Stimulated activated CD4-positive, alpha-beta T cell treated with anti-CD3 and anti-CD28 coated beads, TNF-alpha, amount 100 ng/mL, for 48 hours (primary cell): ENCODE results near the gene DDX11.
"Not testable (repeated sequence)": the region's sequence is repeated elsewhere in the genome, so short reads cannot be mapped to it uniquely, and the experiment has no call there.

Experiments
- DNase-seq, 3 donors: peaks; one replicate each; pipeline ENCODE4 v3.0.0-alpha.2; 2020; ENCODE audit warnings: low read depth in 3 of 3

DDX11 gene

GRCh38 chr12:31124158-31124557 lies 50.5 kb downstream of the DDX11 start:
- not testable (repeated sequence) for DNase-seq

- not testable (repeated sequence) for DNase-seq
Measured at GRCh38 chr12:31125171-31125570, 51.5 kb downstream of the DDX11 start.

- DNase-seq: not testable (repeated sequence)
Measured at GRCh38 chr12:31127209-31127848, 53.7 kb downstream of the DDX11 start.

GRCh38 chr12:31136581-31136980 lies 62.9 kb downstream of the DDX11 start:
- not testable (repeated sequence) for DNase-seq

DNA sequence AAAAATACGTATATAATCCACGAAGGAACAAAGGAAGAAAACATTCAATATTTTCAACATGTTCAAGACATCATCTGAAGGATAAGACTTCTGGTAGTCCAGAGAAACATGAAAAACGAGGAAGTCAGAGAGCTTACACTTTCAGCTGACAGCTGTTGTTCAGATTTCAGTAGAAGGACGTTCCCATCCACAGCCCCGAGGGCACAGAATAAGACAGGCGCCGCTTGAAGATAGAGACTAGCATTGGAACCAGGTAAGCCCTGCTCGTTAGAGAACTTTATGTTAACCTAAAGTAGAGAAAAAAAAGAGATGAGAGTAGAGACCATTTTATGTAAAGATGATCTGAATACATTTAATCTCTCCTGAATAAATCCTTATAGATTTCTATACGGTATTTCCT lies 71.1 kb downstream of the DDX11 start:
- not testable (repeated sequence) for DNase-seq

- DNase-seq: not testable (repeated sequence)
Measured at GRCh38 chr12:31145296-31145695, 71.6 kb downstream of the DDX11 start.

- not testable (repeated sequence) for DNase-seq
Measured at GRCh38 chr12:31147415-31147814, 73.8 kb downstream of the DDX11 start.

GRCh38 chr12:31150766-31151165 lies 77.1 kb downstream of the DDX11 start:
- DNase-seq: not testable (repeated sequence)
